Measurements from ENCODE around the gene USP17L22.
"Not testable (repeated sequence)": the region's sequence is repeated elsewhere in the genome, so short reads cannot be mapped to it uniquely, and the experiment has no call there.

The USP17L22 gene, protein sequence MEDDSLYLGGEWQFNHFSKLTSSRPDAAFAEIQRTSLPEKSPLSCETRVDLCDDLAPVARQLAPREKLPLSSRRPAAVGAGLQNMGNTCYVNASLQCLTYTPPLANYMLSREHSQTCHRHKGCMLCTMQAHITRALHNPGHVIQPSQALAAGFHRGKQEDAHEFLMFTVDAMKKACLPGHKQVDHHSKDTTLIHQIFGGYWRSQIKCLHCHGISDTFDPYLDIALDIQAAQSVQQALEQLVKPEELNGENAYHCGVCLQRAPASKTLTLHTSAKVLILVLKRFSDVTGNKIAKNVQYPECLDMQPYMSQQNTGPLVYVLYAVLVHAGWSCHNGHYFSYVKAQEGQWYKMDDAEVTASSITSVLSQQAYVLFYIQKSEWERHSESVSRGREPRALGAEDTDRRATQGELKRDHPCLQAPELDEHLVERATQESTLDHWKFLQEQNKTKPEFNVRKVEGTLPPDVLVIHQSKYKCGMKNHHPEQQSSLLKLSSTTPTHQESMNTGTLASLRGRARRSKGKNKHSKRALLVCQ

DNA sequence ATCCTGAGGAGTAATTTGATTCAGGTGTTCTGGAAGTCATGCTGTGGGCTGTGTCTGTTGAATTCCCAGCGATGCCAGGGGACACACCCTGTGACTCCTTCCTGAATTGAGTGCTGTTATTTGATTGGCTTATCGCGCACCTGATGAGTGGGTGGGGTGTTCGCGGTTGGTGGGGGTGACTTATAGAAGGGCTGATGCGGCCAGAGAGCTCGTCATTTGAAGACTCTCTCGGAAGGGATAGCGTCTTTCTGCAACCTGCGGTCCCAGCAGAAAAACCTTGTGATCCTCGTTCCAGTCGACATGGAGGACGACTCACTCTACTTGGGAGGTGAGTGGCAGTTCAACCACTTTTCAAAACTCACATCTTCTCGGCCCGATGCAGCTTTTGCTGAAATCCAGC is at the start of gene USP17L22:
Gene USP17L22, plus strand, starts transcription at position 301 of the 400 bp plus-strand sequence. Its CDS starts 0 bp downstream, at position 301.
- H2AFZ ChIP-seq (ENCODE audit: low read length); H3K4me3 ChIP-seq (ENCODE audit: low read length, poor library complexity, severe bottlenecking); H3K36me3 ChIP-seq (ENCODE audit: insufficient read depth, low read length); H3K9ac ChIP-seq (ENCODE audit: low read depth, low read length, poor library complexity, severe bottlenecking); H3K4me1 ChIP-seq (ENCODE audit: insufficient read depth, low read length, poor library complexity, severe bottlenecking); H3K27me3 ChIP-seq (ENCODE audit: insufficient read depth, low read length, poor library complexity, severe bottlenecking); H3K9me3 ChIP-seq (ENCODE audit: insufficient read depth, low read depth, low read length); H3K9me2 ChIP-seq (replicated peaks; ENCODE audit: low read depth, low read length); H3F3A ChIP-seq (ENCODE audit: low read depth); H4K20me1 ChIP-seq (ENCODE audit: insufficient read depth, low read length, poor library complexity, severe bottlenecking); H3K4me2 ChIP-seq (ENCODE audit: low read depth, low read length, poor library complexity, severe bottlenecking); H3K79me2 ChIP-seq (ENCODE audit: insufficient read depth, low read length): not testable (repeated sequence)

DNA sequence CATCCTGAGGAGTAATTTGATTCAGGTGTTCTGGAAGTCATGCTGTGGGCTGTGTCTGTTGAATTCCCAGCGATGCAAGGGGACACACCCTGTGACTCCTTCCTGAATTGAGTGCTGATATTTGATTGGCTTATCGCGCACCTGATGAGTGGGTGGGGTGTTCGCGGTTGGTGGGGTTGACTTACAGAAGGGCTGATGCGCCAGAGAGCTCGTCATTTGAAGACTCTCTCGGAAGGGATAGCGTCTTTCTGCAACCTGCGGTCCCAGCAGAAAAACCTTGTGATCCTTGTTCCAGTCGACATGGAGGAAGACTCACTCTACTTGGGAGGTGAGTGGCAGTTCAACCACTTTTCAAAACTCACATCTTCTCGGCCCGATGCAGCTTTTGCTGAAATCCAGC is 47.6 kb upstream of the USP17L22 start, which contains the start of gene USP17L12:
Gene USP17L12, plus strand, starts transcription at position 301 of the 400 bp plus-strand sequence. Its CDS starts 0 bp downstream, at position 301.
- H3K4me3 ChIP-seq (ENCODE audit: low read length, poor library complexity, severe bottlenecking); H3K9me3 ChIP-seq (ENCODE audit: insufficient read depth, low read depth, low read length); H3F3A ChIP-seq (ENCODE audit: low read depth); H3K36me3 ChIP-seq (ENCODE audit: insufficient read depth, low read length); H3K4me2 ChIP-seq (ENCODE audit: low read depth, low read length, poor library complexity, severe bottlenecking); H2AFZ ChIP-seq (ENCODE audit: low read length); H3K4me1 ChIP-seq (ENCODE audit: insufficient read depth, low read length, poor library complexity, severe bottlenecking); H3K9ac ChIP-seq (ENCODE audit: low read depth, low read length, poor library complexity, severe bottlenecking); H4K20me1 ChIP-seq (ENCODE audit: insufficient read depth, low read length, poor library complexity, severe bottlenecking); H3K9me2 ChIP-seq (replicated peaks; ENCODE audit: low read depth, low read length); H3K79me2 ChIP-seq (ENCODE audit: insufficient read depth, low read length); H3K27me3 ChIP-seq (ENCODE audit: insufficient read depth, low read length, poor library complexity, severe bottlenecking): not testable (repeated sequence)

DNA sequence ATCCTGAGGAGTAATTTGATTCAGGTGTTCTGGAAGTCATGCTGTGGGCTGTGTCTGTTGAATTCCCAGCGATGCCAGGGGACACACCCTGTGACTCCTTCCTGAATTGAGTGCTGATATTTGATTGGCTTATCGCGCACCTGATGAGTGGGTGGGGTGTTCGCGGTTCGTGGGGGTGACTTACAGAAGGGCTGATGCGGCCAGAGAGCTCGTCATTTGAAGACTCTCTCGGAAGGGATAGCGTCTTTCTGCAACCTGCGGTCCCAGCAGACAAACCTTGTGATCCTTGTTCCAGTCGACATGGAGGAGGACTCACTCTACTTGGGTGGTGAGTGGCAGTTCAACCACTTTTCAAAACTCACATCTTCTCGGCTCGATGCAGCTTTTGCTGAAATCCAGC is 42.8 kb upstream of the USP17L22 start, which contains the start of gene USP17L13:
Gene USP17L13, plus strand, starts transcription at position 301 of the 400 bp plus-strand sequence. Its CDS starts 0 bp downstream, at position 301.
- not testable (repeated sequence) for H3K36me3 ChIP-seq (ENCODE audit: insufficient read depth, low read length); H3K27me3 ChIP-seq (ENCODE audit: insufficient read depth, low read length, poor library complexity, severe bottlenecking); H3K4me1 ChIP-seq (ENCODE audit: insufficient read depth, low read length, poor library complexity, severe bottlenecking); H3K4me2 ChIP-seq (ENCODE audit: low read depth, low read length, poor library complexity, severe bottlenecking); H3K4me3 ChIP-seq (ENCODE audit: low read length, poor library complexity, severe bottlenecking); H3K9me2 ChIP-seq (replicated peaks; ENCODE audit: low read depth, low read length); H4K20me1 ChIP-seq (ENCODE audit: insufficient read depth, low read length, poor library complexity, severe bottlenecking); H3K9ac ChIP-seq (ENCODE audit: low read depth, low read length, poor library complexity, severe bottlenecking); H3K79me2 ChIP-seq (ENCODE audit: insufficient read depth, low read length); H3F3A ChIP-seq (ENCODE audit: low read depth); H3K9me3 ChIP-seq (ENCODE audit: insufficient read depth, low read depth, low read length); H2AFZ ChIP-seq (ENCODE audit: low read length)

DNA sequence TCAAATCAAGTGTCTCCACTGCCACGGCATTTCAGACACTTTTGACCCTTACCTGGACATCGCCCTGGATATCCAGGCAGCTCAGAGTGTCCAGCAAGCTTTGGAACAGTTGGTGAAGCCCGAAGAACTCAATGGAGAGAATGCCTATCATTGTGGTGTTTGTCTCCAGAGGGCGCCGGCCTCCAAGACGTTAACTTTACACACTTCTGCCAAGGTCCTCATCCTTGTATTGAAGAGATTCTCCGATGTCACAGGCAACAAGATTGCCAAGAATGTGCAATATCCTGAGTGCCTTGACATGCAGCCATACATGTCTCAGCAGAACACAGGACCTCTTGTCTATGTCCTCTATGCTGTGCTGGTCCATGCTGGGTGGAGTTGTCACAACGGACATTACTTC is 37.2 kb upstream of the USP17L22 start:
- not testable (repeated sequence) for H3K4me1 ChIP-seq (ENCODE audit: insufficient read depth, low read length, poor library complexity, severe bottlenecking); H2AFZ ChIP-seq (ENCODE audit: low read length); H3K36me3 ChIP-seq (ENCODE audit: insufficient read depth, low read length); H3K4me2 ChIP-seq (ENCODE audit: low read depth, low read length, poor library complexity, severe bottlenecking); H3K9me2 ChIP-seq (replicated peaks; ENCODE audit: low read depth, low read length); H3K27me3 ChIP-seq (ENCODE audit: insufficient read depth, low read length, poor library complexity, severe bottlenecking); H3K9me3 ChIP-seq (ENCODE audit: insufficient read depth, low read depth, low read length); H3K4me3 ChIP-seq (ENCODE audit: low read length, poor library complexity, severe bottlenecking); H3K79me2 ChIP-seq (ENCODE audit: insufficient read depth, low read length); H3K9ac ChIP-seq (ENCODE audit: low read depth, low read length, poor library complexity, severe bottlenecking); H3F3A ChIP-seq (ENCODE audit: low read depth); H4K20me1 ChIP-seq (ENCODE audit: insufficient read depth, low read length, poor library complexity, severe bottlenecking)

DNA sequence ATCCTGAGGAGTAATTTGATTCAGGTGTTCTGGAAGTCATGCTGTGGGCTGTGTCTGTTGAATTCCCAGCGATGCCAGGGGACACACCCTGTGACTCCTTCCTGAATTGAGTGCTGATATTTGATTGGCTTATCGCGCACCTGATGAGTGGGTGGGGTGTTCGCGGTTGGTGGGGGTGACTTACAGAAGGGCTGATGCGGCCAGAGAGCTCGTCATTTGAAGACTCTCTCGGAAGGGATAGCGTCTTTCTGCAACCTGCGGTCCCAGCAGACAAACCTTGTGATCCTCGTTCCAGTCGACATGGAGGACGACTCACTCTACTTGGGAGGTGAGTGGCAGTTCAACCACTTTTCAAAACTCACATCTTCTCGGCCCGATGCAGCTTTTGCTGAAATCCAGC is 33.3 kb upstream of the USP17L22 start, which contains the start of gene USP17L15:
Gene USP17L15, plus strand, starts transcription at position 301 of the 400 bp plus-strand sequence. Its CDS starts 0 bp downstream, at position 301.
- H3K9me3 ChIP-seq (ENCODE audit: insufficient read depth, low read depth, low read length); H3K27me3 ChIP-seq (ENCODE audit: insufficient read depth, low read length, poor library complexity, severe bottlenecking): not testable (repeated sequence)

DNA sequence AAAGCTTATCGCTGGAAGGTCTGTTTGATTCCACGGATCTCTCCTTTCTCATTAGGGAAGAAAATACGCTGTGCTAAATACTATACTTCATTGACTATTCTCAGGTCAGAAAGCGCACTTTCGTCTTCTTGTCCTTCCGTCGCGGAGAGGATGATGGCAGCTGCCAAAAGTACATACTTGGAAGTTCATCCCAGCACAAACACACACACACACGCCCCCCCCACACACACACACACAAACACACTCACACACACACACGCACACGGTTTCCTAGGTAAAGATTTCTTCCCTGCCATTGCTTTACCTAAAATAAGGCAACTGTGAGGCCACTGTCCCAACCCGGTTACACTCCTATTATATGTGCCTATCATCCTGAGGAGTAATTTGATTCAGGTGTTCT is 29.0 kb upstream of the USP17L22 start:
- H3F3A ChIP-seq (ENCODE audit: low read depth); H2AFZ ChIP-seq (ENCODE audit: low read length); H3K4me2 ChIP-seq (ENCODE audit: low read depth, low read length, poor library complexity, severe bottlenecking); H3K4me1 ChIP-seq (ENCODE audit: insufficient read depth, low read length, poor library complexity, severe bottlenecking); H3K9ac ChIP-seq (ENCODE audit: low read depth, low read length, poor library complexity, severe bottlenecking); H3K4me3 ChIP-seq (ENCODE audit: low read length, poor library complexity, severe bottlenecking); H3K36me3 ChIP-seq (ENCODE audit: insufficient read depth, low read length); H3K27me3 ChIP-seq (ENCODE audit: insufficient read depth, low read length, poor library complexity, severe bottlenecking); H3K79me2 ChIP-seq (ENCODE audit: insufficient read depth, low read length); H3K9me3 ChIP-seq (ENCODE audit: insufficient read depth, low read depth, low read length); H4K20me1 ChIP-seq (ENCODE audit: insufficient read depth, low read length, poor library complexity, severe bottlenecking); H3K9me2 ChIP-seq (replicated peaks; ENCODE audit: low read depth, low read length): not testable (repeated sequence)

More for the DNA sequence above, 33.3 kb upstream of the USP17L22 start, which contains the start of gene USP17L15:
- not testable (repeated sequence) for H3K4me2 ChIP-seq (ENCODE audit: low read depth, low read length, poor library complexity, severe bottlenecking); H3K4me1 ChIP-seq (ENCODE audit: insufficient read depth, low read length, poor library complexity, severe bottlenecking); H3K36me3 ChIP-seq (ENCODE audit: insufficient read depth, low read length); H3K79me2 ChIP-seq (ENCODE audit: insufficient read depth, low read length); H4K20me1 ChIP-seq (ENCODE audit: insufficient read depth, low read length, poor library complexity, severe bottlenecking); H3K9me2 ChIP-seq (replicated peaks; ENCODE audit: low read depth, low read length); H3K9ac ChIP-seq (ENCODE audit: low read depth, low read length, poor library complexity, severe bottlenecking); H3F3A ChIP-seq (ENCODE audit: low read depth); H2AFZ ChIP-seq (ENCODE audit: low read length); H3K4me3 ChIP-seq (ENCODE audit: low read length, poor library complexity, severe bottlenecking)

DNA sequence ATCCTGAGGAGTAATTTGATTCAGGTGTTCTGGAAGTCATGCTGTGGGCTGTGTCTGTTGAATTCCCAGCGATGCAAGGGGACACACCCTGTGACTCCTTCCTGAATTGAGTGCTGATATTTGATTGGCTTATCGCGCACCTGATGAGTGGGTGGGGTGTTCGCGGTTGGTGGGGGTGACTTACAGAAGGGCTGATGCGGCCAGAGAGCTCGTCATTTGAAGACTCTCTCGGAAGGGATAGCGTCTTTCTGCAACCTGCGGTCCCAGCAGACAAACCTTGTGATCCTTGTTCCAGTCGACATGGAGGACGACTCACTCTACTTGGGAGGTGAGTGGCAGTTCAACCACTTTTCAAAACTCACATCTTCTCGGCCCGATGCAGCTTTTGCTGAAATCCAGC is 23.8 kb upstream of the USP17L22 start, which contains the start of gene USP17L17:
Gene USP17L17, plus strand, starts transcription at position 301 of the 400 bp plus-strand sequence. Its CDS starts 0 bp downstream, at position 301.
- H3K9ac ChIP-seq (ENCODE audit: low read depth, low read length, poor library complexity, severe bottlenecking); H3K9me3 ChIP-seq (ENCODE audit: insufficient read depth, low read depth, low read length); H3K27me3 ChIP-seq (ENCODE audit: insufficient read depth, low read length, poor library complexity, severe bottlenecking); H4K20me1 ChIP-seq (ENCODE audit: insufficient read depth, low read length, poor library complexity, severe bottlenecking); H2AFZ ChIP-seq (ENCODE audit: low read length); H3K36me3 ChIP-seq (ENCODE audit: insufficient read depth, low read length); H3K4me2 ChIP-seq (ENCODE audit: low read depth, low read length, poor library complexity, severe bottlenecking); H3K4me1 ChIP-seq (ENCODE audit: insufficient read depth, low read length, poor library complexity, severe bottlenecking); H3K9me2 ChIP-seq (replicated peaks; ENCODE audit: low read depth, low read length); H3K4me3 ChIP-seq (ENCODE audit: low read length, poor library complexity, severe bottlenecking); H3F3A ChIP-seq (ENCODE audit: low read depth); H3K79me2 ChIP-seq (ENCODE audit: insufficient read depth, low read length): not testable (repeated sequence)
